Aorta (tissue), 5 donors: ENCODE data around the gene SHROOM3. TPM values are rescaled to one million over a fixed set of nuclear protein-coding genes. Genes with fewer than 3 reads are reported as not detected.

Experiments used
- ATAC-seq: fragments of 200-7000 bp; cut with Tn5 transposase; one replicate; pipeline ENCODE4 v1.9.1; 2022; ENCODE audit warnings: moderate library complexity; ENCODE audit not compliant: low FRiP score
- DNase-seq, 2 donors: peaks; one replicate each; pipeline ENCODE4 v3.0.0-alpha.2; 2020
- H3K27ac ChIP-seq, 2 donors: one replicate each; pipeline ENCODE4 v1.5.1; 2013; ENCODE audit warnings: low read length in 2 of 2, mild to moderate bottlenecking in 2 of 2, moderate library complexity in 2 of 2, control low read depth in 1 of 2, inconsistent platforms in 1 of 2, low read depth in 1 of 2
- H3K27me3 ChIP-seq, 2 donors: one replicate each; pipeline ENCODE4 v1.6.1; 2013; ENCODE audit warnings: control low read depth in 1 of 2, low read length in 1 of 2, mild to moderate bottlenecking in 1 of 2, moderate library complexity in 1 of 2; ENCODE audit not compliant: insufficient read depth in 2 of 2, control insufficient read depth in 1 of 2
- H3K36me3 ChIP-seq, 2 donors: one replicate each; pipeline ENCODE4 v1.6.1; 2013; ENCODE audit warnings: control low read depth in 1 of 2, low read length in 1 of 2, mild to moderate bottlenecking in 1 of 2; ENCODE audit not compliant: insufficient read depth in 2 of 2, control insufficient read depth in 1 of 2
- H3K4me1 ChIP-seq, 2 donors: one replicate each; pipeline ENCODE4 v1.6.1; 2013; ENCODE audit warnings: low read length in 2 of 2, control low read depth in 1 of 2, mild to moderate bottlenecking in 1 of 2, moderate library complexity in 1 of 2; ENCODE audit not compliant: insufficient read depth in 2 of 2, control insufficient read depth in 1 of 2
- H3K4me3 ChIP-seq, 2 donors: one replicate each; pipeline ENCODE4 v1.5.1; 2013; ENCODE audit warnings: low read length in 2 of 2, control low read depth in 1 of 2, mild to moderate bottlenecking in 1 of 2
- H3K9me3 ChIP-seq: one replicate; pipeline ENCODE4 v1.6.1; 2013; ENCODE audit warnings: mild to moderate bottlenecking, low read length; ENCODE audit not compliant: control insufficient read depth
- WGBS, 2 donors: extraction: QIAGEN DNeasy Blood & Tissue Kit; methylation state at CpG; one replicate each; pipeline ENCODE4 v1.1.7; 2013; 5-methylcytosine and 5-hydroxymethylcytosine counted together
- intact Hi-C, 2 donors: fragments of 100-400 bp; cut with DNase I; formaldehyde crosslinking; loops; one replicate each; pipeline versions ENCODE4 v1.14.2 to v1.15.0; 2022
- polyA plus RNA-seq, 2 donors: library from polyadenylated mRNA; stranded (reverse); fragments of 200-250 nt; gene quantifications; one replicate each; pipeline ENCODE4 v1.2.3, GENCODE V29; 2013
- total RNA-seq, 2 donors: library from RNA; stranded (reverse); fragmentation: NEBNext Ultra II Directional; extraction: Animal tissue kit (Norgen Biotek cat#: 25700); gene quantifications; one replicate each; pipeline ENCODE4 v1.2.1, GENCODE V29; 2021
- donor health status: healthy with polysubstance abuse.
- donor health status: Bipolar disorder and iron deficiency.
- donor health status: DM: no; HTN: no; CAD: no.
- donor health status: DM: no; HTN: no; CAD: no.
- donor health status: DM: yes; HTN: yes; CAD: no.

The SHROOM3 gene
- total and polyA plus RNA-seq, 4 donors = 14.1 to 173 (median 32.8) TPM

- H3K27me3 ChIP-seq = no peaks in the 10 kb centered on the region
- WGBS, 2 donors = 97% methylated on average over 2 of the region's 2 CpGs
- no peak for ATAC-seq
These were observed 4.5 kb downstream of the SHROOM3 start for GRCh38 chr4:76439491-76439890.

GRCh38 chr4:76441881-76442280, 6.9 kb downstream of the SHROOM3 start:
- 82 to 83% methylated on average over 9 of the region's 9 CpGs for WGBS, 2 donors
- no peaks in the 10 kb centered on the region for H3K27me3 ChIP-seq
- no peaks in the 10 kb centered on the region for H3K36me3 ChIP-seq

More at GRCh38 chr4:76439491-76439890, 4.5 kb downstream of the SHROOM3 start:
- no peak for DNase-seq
- no peaks in the 10 kb centered on the region for H3K36me3 ChIP-seq
- no peak overlapping the region for H3K27ac ChIP-seq
- H3K4me3 ChIP-seq = no peak overlapping the region
- intact Hi-C loops = loop anchor here in 1 of 2 donors (5.0 to 10.0 kb wide), 2 partner anchors 58 to 255 kb away; no protein-coding TSS in a partner anchor
- peaks cover 0 to 7% of the 10 kb centered on the region in 2 donors for H3K4me1 ChIP-seq
- H3K9me3 ChIP-seq = no peaks in the 10 kb centered on the region

GRCh38 chr4:76442807-76443206, 7.8 kb downstream of the SHROOM3 start:
- WGBS, 2 donors = 95% methylated on average over 3 of the region's 3 CpGs
- no peak for ATAC-seq
- intact Hi-C loops = no loop called here
- H3K27ac ChIP-seq = no peak overlapping the region
- H3K4me3 ChIP-seq = no peak overlapping the region
- H3K27me3 ChIP-seq = no peaks in the 10 kb centered on the region
- H3K9me3 ChIP-seq = no peaks in the 10 kb centered on the region
- DNase-seq = no peak
- peaks cover 0 to 1% of the 10 kb centered on the region in 2 donors for H3K4me1 ChIP-seq
- no peaks in the 10 kb centered on the region for H3K36me3 ChIP-seq

More at GRCh38 chr4:76441881-76442280, 6.9 kb downstream of the SHROOM3 start:
- no peak for DNase-seq
- ATAC-seq = no peak
- Histone ChIP-seq H3K9me3 (no peaks in the 10 kb centered on the region), H3K4me3 (no peak overlapping the region), H3K4me1 (peaks cover 0 to 4% of the 10 kb centered on the region in 2 donors), H3K27ac (no peak overlapping the region)
- intact Hi-C loops = no loop called here

GRCh38 chr4:76443376-76443775, 8.3 kb downstream of the SHROOM3 start:
- Histone ChIP-seq H3K4me1 (no peaks in the 10 kb centered on the region), H3K4me3 (no peak overlapping the region), H3K27me3 (no peaks in the 10 kb centered on the region), H3K9me3 (no peaks in the 10 kb centered on the region), H3K27ac (no peak overlapping the region), H3K36me3 (no peaks in the 10 kb centered on the region)
- intact Hi-C loops = no loop called here
- no peak for DNase-seq
- WGBS, 2 donors = 92 to 94% methylated on average over 1 of the region's 1 CpG
- ATAC-seq = no peak

- ATAC-seq = no peak
These were observed 10.9 kb downstream of the SHROOM3 start for GRCh38 chr4:76445911-76446310.

GRCh38 chr4:76447393-76447851, 12.4 kb downstream of the SHROOM3 start:
- 3 to 5% methylated on average over 1 of the region's 1 CpG for WGBS, 2 donors
- no peak overlapping the region for H3K4me3 ChIP-seq
- no peak overlapping the region for H3K27ac ChIP-seq
- no peak for DNase-seq
- no peaks in the 10 kb centered on the region for H3K4me1 ChIP-seq
- ATAC-seq = no peak
- H3K36me3 ChIP-seq = no peaks in the 10 kb centered on the region
- no peaks in the 10 kb centered on the region for H3K9me3 ChIP-seq
- H3K27me3 ChIP-seq = no peaks in the 10 kb centered on the region
- intact Hi-C loops = no loop called here

More at GRCh38 chr4:76445911-76446310, 10.9 kb downstream of the SHROOM3 start:
- Histone ChIP-seq H3K4me1 (no peaks in the 10 kb centered on the region), H3K9me3 (no peaks in the 10 kb centered on the region), H3K27ac (no peak overlapping the region), H3K27me3 (no peaks in the 10 kb centered on the region), H3K36me3 (no peaks in the 10 kb centered on the region), H3K4me3 (no peak overlapping the region)
- DNase-seq = no peak
- intact Hi-C loops = no loop called here
- 92 to 99% methylated on average over 2 of the region's 2 CpGs for WGBS, 2 donors

GRCh38 chr4:76448211-76448610, 13.2 kb downstream of the SHROOM3 start:
- DNase-seq (no peak), ATAC-seq (peak; percentile 17)
- no peaks in the 10 kb centered on the region for H3K27me3 ChIP-seq
- intact Hi-C loops = no loop called here
- WGBS, 2 donors = 66 to 74% methylated on average over 3 of the region's 3 CpGs
- no peaks in the 10 kb centered on the region for H3K36me3 ChIP-seq
- no peak overlapping the region for H3K4me3 ChIP-seq
- no peaks in the 10 kb centered on the region for H3K9me3 ChIP-seq
- peak overlapping the region in 1 of 2 donors; percentile 33 for H3K27ac ChIP-seq
- H3K4me1 ChIP-seq = no peaks in the 10 kb centered on the region

- ATAC-seq (no peak), DNase-seq (no peak)
- no peak overlapping the region for H3K4me3 ChIP-seq
- WGBS, 2 donors = 26 to 32% methylated on average over 3 of the region's 3 CpGs
- no peaks in the 10 kb centered on the region for H3K9me3 ChIP-seq
- no peaks in the 10 kb centered on the region for H3K27me3 ChIP-seq
- H3K4me1 ChIP-seq = no peaks in the 10 kb centered on the region
- no peaks in the 10 kb centered on the region for H3K36me3 ChIP-seq
- intact Hi-C loops = no loop called here
- no peak overlapping the region for H3K27ac ChIP-seq
These were observed 14.3 kb downstream of the SHROOM3 start for GRCh38 chr4:76449362-76449767.

GRCh38 chr4:76449833-76450232, 14.8 kb downstream of the SHROOM3 start:
- Histone ChIP-seq H3K4me3 (no peak overlapping the region), H3K36me3 (no peaks in the 10 kb centered on the region), H3K9me3 (no peaks in the 10 kb centered on the region), H3K4me1 (no peaks in the 10 kb centered on the region), H3K27me3 (no peaks in the 10 kb centered on the region), H3K27ac (no peak overlapping the region)
- ATAC-seq = no peak
- intact Hi-C loops = no loop called here
- no peak for DNase-seq
- 45 to 47% methylated on average over 2 of the region's 2 CpGs for WGBS, 2 donors
